Upper lobe of left lung (tissue), 6 donors: ENCODE results near the gene ADCY6. TPM values are rescaled to one million over a fixed set of nuclear protein-coding genes. Genes with fewer than 3 reads are reported as not detected.

ENCODE experiments used
- ATAC-seq, 2 donors: fragments of 200-7000 bp; cut with Tn5 transposase; one replicate each; pipeline ENCODE4 v1.9.1; 2022; ENCODE audit warnings: mild to moderate bottlenecking in 2 of 2, moderate library complexity in 2 of 2; ENCODE audit not compliant: low FRiP score in 2 of 2
- DNase-seq, 2 donors: peaks; one replicate each; pipeline ENCODE4 v3.0.0-alpha.2; 2019 to 2020
- H3K27ac ChIP-seq, 4 donors: fragments of 200-600 bp; sonication (generic); one replicate each; pipeline ENCODE4 v1.5.1; 2016 to 2019
- H3K27me3 ChIP-seq, 4 donors: fragments of 200-600 bp; sonication (generic); one replicate each; pipeline ENCODE4 v1.5.1; 2017 to 2019
- H3K36me3 ChIP-seq, 4 donors: fragments of 200-600 bp; sonication (generic); one replicate each; pipeline ENCODE4 v1.5.1; 2016 to 2019
- H3K4me1 ChIP-seq, 4 donors: fragments of 200-600 bp; sonication (generic); one replicate each; pipeline ENCODE4 v1.5.1; 2018 to 2019
- H3K4me3 ChIP-seq, 4 donors: fragments of 200-600 bp; sonication (generic); one replicate each; pipeline ENCODE4 v1.5.1; 2017 to 2019; ENCODE audit warnings: mild to moderate bottlenecking in 2 of 4, moderate library complexity in 1 of 4
- H3K9me3 ChIP-seq, 4 donors: fragments of 200-600 bp; sonication (generic); one replicate each; pipeline ENCODE4 v1.5.1; 2018 to 2019
- EP300 ChIP-seq, 4 donors: sonication (generic); formaldehyde crosslinking; IDR thresholded peaks; one replicate each; pipeline ENCODE4 v1.5.1; 2017; ENCODE audit warnings: antibody characterized with exemption in 4 of 4, control low read depth in 2 of 4
- POLR2A ChIP-seq, 4 donors: fragments of 450-650 bp; IDR thresholded peaks; one replicate each; pipeline ENCODE4 v1.5.1; 2016 to 2017; ENCODE audit warnings: antibody characterized with exemption in 4 of 4, mild to moderate bottlenecking in 2 of 4
- POLR2AphosphoS5 ChIP-seq, 2 donors: sonication (generic); formaldehyde crosslinking; IDR thresholded peaks; one replicate each; pipeline ENCODE4 v1.5.1; 2017; ENCODE audit warnings: antibody characterized with exemption in 2 of 2
- WGBS, 2 donors: methylation state at CpG; one replicate each; pipeline ENCODE4 v1.1.5; 2017 to 2018; 5-methylcytosine and 5-hydroxymethylcytosine counted together
- total RNA-seq, 6 donors: library from RNA; depleted of rRNA in 4 of 6; stranded (reverse); fragments of >200 nt in 4 of 6; gene quantifications; one replicate each; pipeline versions ENCODE4 v1.1.0 to v1.2.1, GENCODE V29; 2016 to 2021
- TF ChIP-seq, protein P1 (sequence below), 6 experiments: fragments of 450-650 bp in 4 of 6; fragments of 200-600 bp in 2 of 6; sonication (generic) in 2 of 6; IDR thresholded peaks; one replicate each; pipeline ENCODE4 v1.5.1; 2016 to 2019; ENCODE audit warnings: antibody characterized with exemption in 6 of 6
- donor health status: DM: no; HTN: no; CAD: no; lungs with moderate emphysema.
- donor health status: DM: no; HTN: yes; CAD: no; lungs with severe emphysema.

Gene ADCY6
- total RNA-seq, 6 donors from 2014 or later, result 26.0 to 113 (median 35.1) TPM

DNA sequence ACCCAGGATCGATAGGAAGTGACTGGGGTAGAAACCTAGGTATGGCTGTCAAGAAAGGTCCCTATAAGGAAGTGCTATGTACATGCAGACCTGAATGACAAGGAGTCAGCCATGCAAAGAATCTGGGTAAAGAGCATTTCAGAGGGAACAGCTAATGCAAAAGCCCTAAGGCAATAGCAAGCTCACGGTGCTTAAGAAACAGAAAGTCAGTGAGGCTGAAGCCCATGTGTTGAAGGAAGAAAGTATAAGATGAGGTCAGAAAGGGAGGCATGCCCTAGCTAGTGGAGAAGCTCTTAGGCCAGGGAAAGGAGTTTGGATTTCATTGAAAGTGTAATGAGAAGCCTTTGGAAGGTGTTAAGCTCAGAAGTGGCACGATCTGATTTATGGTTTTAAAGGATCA, 6.0 kb upstream of the ADCY6 start:
- Histone ChIP-seq H3K4me1 (peaks cover 4 to 14% (median 12%) of the 10 kb centered on the region in 4 donors), H3K36me3 (no peaks in the 10 kb centered on the region), H3K27ac (no peak overlapping the region), H3K27me3 (no peaks in the 10 kb centered on the region), H3K9me3 (no peaks in the 10 kb centered on the region), H3K4me3 (no peak overlapping the region)
- TF ChIP-seq EP300 (IDR thresholded peaks at IDR 0.05), result no peak
- TF ChIP-seq, protein P1, sequence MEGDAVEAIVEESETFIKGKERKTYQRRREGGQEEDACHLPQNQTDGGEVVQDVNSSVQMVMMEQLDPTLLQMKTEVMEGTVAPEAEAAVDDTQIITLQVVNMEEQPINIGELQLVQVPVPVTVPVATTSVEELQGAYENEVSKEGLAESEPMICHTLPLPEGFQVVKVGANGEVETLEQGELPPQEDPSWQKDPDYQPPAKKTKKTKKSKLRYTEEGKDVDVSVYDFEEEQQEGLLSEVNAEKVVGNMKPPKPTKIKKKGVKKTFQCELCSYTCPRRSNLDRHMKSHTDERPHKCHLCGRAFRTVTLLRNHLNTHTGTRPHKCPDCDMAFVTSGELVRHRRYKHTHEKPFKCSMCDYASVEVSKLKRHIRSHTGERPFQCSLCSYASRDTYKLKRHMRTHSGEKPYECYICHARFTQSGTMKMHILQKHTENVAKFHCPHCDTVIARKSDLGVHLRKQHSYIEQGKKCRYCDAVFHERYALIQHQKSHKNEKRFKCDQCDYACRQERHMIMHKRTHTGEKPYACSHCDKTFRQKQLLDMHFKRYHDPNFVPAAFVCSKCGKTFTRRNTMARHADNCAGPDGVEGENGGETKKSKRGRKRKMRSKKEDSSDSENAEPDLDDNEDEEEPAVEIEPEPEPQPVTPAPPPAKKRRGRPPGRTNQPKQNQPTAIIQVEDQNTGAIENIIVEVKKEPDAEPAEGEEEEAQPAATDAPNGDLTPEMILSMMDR (IDR thresholded peaks at IDR 0.05), result no peak
- no peak for TF ChIP-seq POLR2AphosphoS5 (IDR thresholded peaks at IDR 0.05)
- TF ChIP-seq POLR2A (IDR thresholded peaks at IDR 0.05), result no peak
- DNase-seq, result no peak
- no peak for ATAC-seq
- 84 to 92% methylated on average over 3 of the region's 3 CpGs for WGBS, 2 donors

GRCh38 chr12:48793696-48794095, 4.8 kb upstream of the ADCY6 start:
- TF ChIP-seq POLR2A (IDR thresholded peaks at IDR 0.05) (no peak), POLR2AphosphoS5 (IDR thresholded peaks at IDR 0.05) (no peak), EP300 (IDR thresholded peaks at IDR 0.05) (no peak)
- TF ChIP-seq, protein P1 (IDR thresholded peaks at IDR 0.05), result no peak
- 96 to 98% methylated on average over 3 of the region's 3 CpGs for WGBS, 2 donors
- Histone ChIP-seq H3K36me3 (no peaks in the 10 kb centered on the region), H3K4me3 (no peak overlapping the region), H3K9me3 (no peaks in the 10 kb centered on the region), H3K4me1 (peaks cover 11 to 22% (median 17%) of the 10 kb centered on the region in 4 donors), H3K27me3 (no peaks in the 10 kb centered on the region), H3K27ac (no peak overlapping the region)
- DNase-seq (no peak), ATAC-seq (no peak)

- no peaks in the 10 kb centered on the region for H3K36me3 ChIP-seq
- peak overlapping the region; percentile 87 to 95 (median 94) for H3K27ac ChIP-seq
- WGBS, 2 donors, result 15 to 18% methylated on average over 4 of the region's 4 CpGs
- peaks cover 18 to 30% (median 23%) of the 10 kb centered on the region in 4 donors for H3K4me1 ChIP-seq
- H3K4me3 ChIP-seq, result peak overlapping the region; percentile 81 to 95 (median 87)
- DNase-seq, result no peak
- TF ChIP-seq POLR2AphosphoS5 (IDR thresholded peaks at IDR 0.05), result no peak
- no peak for TF ChIP-seq EP300 (IDR thresholded peaks at IDR 0.05)
- no peak for TF ChIP-seq POLR2A (IDR thresholded peaks at IDR 0.05)
- TF ChIP-seq, protein P1 (IDR thresholded peaks at IDR 0.05), result no peak
- H3K27me3 ChIP-seq, result no peaks in the 10 kb centered on the region
- no peak for ATAC-seq
- H3K9me3 ChIP-seq, result no peaks in the 10 kb centered on the region
These were observed 1.0 kb upstream of the ADCY6 start for GRCh38 chr12:48789858-48790326.

DNA sequence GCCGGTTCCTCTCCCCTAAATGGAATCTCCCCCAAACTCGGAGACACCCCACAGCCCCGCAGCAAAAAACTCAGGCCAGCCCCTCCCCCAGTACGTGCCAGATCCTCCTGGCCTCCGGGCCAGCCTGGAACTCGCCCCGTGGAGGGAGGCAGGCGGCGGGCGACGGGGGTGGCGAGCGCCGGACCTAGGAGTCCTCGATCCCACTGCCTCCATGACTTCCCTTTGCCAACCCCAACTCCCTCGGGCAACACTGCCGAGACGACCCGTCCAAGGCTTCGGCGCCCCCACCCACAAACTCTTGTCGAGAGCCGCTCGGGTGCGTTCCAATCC, 400 bp downstream of the ADCY6 start:
- Histone ChIP-seq H3K9me3 (no peaks in the 10 kb centered on the region), H3K4me1 (peaks cover 18 to 30% (median 23%) of the 10 kb centered on the region in 4 donors), H3K4me3 (peak overlapping the region; percentile 82 to 95 (median 87)), H3K27me3 (no peaks in the 10 kb centered on the region), H3K27ac (peak overlapping the region; percentile 70 to 95 (median 94)), H3K36me3 (no peaks in the 10 kb centered on the region)
- WGBS, 2 donors, result 1 to 3% methylated on average over 7 to 19 of the region's 25 CpGs
- DNase-seq (peak in 1 of 2 donors; percentile 87), ATAC-seq (peak; percentile 19 to 44)
- TF ChIP-seq POLR2AphosphoS5 (IDR thresholded peaks at IDR 0.05) (no peak), POLR2A (IDR thresholded peaks at IDR 0.05) (no peak), EP300 (IDR thresholded peaks at IDR 0.05) (no peak)
- TF ChIP-seq, protein P1 (IDR thresholded peaks at IDR 0.05), result no peak
